Measurements from ENCODE around the gene EYA3.

- TF ChIP-seq CTCF (IDR thresholded peaks at IDR 0.05) (no peak), POLR2A (IDR thresholded peaks at IDR 0.05) (no peak)
Measured at GRCh38 chr1:27952147-27952546, 136.3 kb downstream of the EYA3 start.

Measured in esophagus squamous epithelium (tissue), 4 donors.